Midbrain (tissue), 1 donor: ENCODE measurements around the gene PRM1.

Experiments used
- DNase-seq: peaks from one replicate; lab custom pipeline; 2025; lab: John Stamatoyannopoulos, UW

The PRM1 gene

DNA sequence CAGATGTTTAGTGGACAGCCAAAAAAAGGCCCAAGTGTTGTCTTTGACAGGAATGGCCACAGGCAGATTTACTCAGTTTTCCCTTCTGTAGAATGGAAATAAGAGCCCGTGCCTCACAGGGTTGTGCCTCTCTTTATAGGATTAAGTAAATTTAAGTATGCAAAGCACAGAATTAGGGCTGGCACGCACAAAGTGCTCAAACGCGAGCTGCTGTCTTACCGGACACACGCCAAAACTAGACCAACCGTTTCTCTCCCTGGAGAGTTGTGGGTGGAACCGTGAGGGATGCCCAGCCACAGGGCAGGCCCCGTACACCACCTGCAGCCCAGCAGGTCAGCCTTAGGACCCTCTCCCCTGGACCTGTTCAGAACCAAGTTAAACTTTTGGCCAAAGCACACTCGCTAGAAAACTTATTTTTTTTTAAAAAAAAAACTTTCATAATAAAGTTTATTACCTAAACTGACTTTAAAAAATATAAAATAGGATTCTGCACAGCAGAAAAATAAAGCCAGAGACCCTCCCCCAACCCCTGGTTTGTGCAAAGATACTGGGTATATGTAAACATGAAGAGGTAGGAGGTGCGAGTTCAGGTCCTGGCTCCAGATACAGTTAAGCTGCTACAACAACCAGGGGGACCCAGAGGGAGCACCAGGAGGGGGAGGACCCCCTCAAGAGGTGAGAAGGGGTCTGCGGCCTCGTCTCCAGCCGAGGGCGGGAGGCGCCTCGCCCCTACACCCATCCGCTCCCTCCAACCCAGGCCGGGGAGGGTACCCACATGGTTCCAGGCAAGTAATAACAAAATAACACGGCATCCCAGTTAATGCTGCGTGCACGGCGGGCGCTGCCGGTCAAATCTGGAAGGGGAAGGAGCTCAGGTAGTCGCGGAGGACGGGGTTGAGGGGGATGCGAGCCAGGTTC, 26.9 kb downstream of the PRM1 start:
- DNase-seq, result no peak

DNA sequence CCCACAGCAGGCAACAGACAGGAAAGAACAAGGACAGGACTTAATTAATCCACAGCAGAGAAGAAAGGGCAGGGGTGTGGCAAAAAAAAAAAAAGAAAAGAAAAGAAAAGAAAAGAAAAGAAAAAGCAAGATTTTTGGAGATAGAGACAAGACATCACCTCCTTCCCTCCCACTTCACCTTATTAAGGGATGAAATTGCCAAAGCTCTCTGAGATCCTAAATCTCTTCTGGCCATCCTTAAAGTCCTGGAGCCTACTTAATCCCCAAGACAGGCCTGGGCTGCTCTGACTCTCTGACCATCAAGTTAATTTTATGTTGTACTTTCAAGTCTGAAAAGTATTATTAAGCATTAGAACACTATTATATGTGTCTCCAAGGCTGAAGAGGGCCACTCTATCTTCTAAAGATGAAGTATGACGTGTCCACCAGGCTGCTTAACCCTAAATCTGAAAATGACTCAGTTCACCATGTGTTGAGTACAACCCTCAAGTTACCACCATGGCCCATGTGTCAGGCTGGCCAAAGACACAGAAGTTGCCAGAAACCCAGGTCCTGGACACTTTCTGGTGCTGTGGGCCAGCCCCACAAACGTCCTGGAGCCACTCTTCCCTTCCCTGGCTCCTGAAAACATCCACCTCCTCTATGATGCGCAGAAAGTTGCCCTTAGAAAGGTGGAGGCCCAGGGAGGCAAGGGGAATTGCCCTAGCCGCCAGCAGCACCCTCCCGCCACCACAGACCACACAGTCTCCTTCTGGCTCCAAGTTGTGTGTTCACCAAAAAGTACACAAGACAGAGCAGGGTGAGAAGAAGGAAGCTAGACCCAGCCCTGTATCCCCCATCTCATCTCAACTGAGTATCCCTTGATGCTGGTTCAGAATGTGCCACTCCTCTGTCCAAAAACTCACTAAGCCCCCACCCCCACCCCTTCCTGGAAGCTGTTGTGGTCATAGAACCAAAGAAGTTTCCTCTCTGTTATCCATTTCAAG, 27.8 kb downstream of the PRM1 start:
- no peak for DNase-seq

DNA sequence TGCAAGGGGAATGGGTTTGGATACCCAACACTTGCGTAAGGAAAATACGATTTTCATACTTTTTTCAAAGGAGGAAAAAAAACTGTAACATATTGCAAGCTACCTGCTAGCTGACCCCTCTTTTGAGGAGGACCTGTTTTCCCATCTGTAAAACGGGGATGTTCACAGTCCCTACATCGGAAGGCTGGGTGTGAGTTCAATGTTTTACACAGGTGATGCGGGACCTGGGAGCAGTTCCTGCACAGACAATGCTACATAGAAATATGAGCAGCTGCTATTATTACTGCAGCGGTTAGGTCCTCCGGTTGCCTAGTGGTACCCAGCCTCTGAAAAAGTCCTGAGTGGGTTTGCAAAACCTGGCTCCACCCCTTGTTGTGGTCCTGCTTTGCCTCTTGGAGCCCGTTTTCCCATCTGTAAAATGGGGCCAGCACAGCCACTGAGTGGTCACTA, 28.6 kb downstream of the PRM1 start:
- DNase-seq, result no peak

DNA sequence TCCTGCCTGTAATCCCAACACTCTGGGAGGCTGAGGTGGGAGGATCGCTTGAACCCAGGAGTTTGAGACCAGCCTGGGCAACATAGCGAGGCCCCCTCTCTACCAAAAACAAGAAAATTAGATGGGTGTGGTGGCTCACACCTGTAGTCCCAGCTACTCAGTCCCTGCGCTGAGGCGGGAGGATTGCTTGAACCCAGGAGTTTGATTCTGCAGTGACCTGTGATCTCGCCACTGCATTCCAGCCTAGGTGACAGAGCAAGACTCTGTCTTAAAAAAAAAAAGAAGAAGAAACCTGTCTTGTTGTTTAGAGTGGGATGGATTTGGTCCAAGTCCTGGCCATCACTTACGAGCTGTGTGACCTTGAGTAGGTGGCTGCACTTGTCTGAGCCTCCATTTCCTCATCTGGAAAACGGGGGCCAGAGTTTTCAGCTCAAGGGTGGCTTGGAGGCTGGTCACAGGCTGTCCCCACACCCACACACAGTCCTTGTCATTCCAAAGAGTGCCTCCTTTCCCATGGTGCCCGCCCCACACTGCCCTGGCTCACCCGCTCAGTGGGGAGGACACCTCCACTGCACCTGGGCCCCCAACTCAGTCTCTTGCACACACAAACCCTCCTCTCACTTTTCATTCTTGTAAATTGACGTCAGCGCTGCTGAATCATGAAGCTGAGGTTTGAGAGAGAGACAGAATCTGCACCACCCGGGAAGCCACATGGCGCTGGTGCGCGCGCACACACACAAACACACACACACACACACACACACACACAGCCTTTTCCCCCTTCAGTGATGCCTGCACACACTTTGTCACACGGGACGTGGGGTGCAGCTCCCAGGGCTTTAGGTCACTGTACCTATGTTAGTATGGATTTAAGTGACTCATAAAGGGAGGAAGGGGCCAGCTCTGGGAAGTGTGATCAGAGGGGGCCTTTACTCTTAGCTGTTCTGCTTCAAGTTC, 29.3 kb downstream of the PRM1 start:
- DNase-seq, result no peak

DNA sequence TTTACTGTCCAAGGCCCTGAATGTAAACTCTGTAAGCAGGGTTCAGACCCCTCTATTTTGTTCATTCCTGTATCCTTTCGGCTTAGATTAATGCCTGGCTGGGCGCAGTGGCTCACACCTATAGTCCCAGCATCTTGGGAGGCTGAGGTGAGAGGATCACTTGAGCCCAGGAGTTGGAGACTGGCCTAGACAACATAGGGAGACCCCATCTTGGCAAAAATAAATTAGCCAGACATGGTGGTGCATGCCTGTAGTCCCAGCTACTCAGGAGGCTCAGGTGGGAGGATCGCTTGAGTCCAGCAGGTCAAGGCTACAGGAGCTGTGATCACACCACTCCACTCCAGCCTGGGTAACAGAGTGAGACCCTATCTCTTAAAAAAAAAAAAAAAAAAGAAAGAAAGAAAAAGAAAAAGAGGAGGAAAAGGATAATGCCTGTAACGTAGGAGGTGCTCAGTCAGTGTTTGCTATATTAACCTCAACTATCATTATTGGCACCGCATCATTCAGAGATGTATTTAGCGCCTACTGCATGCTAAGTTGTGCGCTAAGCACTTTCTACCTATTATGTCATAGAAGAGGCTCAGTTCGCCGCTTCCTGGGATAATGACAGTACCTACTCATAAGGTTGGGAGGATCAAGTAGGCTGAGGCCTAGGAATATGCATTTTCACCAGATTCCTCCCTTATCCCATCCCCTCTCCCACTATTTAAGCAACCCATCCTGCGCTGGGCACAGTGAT, 30.2 kb downstream of the PRM1 start:
- DNase-seq, result no peak

DNA sequence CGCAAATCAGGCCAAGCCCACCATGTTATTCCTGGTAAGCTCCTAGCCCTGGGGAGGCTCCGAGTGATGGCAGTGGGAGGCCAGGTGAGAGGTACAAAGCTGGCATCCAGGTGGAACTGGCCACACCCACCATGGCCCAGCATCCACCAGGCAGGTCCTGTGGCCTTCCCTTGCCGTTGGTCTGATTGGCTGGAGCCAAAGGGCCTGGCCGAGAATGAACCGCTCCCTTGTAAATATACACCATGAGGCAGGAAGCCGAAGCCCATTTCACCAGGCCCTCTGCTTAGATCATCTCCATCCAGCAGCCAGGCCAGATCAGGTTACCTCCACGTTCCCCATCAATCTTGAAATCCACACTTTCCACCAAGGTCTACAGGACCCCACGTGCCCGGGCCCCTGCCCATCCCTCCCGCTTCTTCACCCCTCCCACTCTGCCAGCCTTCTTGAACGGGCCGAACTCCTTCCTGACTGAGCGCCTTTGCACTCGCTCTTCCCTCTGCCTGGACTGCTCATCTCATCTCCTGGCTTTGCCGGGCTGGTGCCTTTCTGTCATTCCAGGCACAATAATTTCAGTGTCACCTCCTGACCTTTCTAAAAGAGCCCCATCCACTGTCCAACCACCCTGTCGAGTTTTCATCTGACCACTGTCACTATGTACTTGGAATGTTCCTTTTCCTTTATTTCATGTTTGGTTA, 30.9 kb downstream of the PRM1 start:
- DNase-seq, result no peak

DNA sequence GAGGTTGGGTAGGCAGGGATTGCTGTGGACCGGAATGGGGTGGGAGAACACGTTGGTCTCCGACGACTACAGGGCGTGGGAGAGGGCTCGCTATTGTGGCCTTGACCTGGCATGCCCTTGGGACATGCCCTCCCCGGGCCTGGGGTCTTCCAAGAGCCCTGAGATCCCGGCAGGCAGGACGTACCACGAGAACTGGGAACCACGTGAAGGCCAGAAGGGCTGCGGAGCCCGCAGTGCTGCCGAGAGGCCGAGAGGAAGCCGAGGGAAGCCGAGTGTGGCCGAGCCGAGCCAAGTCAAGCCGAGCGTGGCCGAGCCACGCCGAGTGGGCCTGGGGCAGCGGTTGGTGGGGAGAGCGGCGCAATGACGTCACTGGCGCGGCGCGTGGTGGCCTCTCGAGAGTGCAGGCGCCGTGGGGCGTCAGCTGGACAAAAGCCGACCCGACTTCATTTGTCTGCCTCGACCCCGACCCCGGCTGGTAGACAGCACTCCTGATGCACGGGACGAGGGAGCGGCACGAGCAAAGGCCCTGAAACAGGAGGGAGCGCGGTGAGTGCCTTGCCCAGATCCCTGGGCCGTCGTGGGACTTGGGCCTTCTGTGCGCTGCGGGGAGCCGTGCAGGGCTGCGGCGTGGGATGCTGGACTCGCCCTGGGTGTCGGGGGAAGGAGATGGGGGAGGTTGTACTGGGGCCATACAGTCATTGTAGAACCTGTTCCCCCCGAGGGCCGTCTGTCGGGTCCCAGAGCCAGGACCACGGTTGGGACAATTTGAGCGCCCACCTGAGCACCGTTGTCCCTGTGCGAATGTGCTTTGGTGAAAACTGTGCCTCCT, 31.7 kb downstream of the PRM1 start:
- DNase-seq, result no peak

DNA sequence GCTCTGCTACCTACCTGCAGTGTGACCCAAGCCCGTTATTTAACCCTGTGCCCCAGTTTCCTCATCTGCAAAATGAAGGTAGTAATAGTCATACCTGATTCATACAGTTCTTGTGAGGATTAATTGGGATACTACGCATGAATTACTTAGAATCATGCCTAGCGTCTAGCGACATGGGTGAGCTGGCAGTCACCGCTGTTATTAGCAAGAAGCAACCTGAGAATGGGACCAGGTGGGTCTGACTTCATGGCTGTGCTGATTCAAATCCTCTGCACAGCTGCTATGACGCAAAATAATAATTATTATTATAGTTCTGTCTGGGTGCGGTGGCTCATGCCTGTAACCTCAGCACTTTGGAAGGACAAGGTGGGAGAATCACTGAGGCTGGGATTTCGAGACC, 33.0 kb downstream of the PRM1 start:
- no peak for DNase-seq

DNA sequence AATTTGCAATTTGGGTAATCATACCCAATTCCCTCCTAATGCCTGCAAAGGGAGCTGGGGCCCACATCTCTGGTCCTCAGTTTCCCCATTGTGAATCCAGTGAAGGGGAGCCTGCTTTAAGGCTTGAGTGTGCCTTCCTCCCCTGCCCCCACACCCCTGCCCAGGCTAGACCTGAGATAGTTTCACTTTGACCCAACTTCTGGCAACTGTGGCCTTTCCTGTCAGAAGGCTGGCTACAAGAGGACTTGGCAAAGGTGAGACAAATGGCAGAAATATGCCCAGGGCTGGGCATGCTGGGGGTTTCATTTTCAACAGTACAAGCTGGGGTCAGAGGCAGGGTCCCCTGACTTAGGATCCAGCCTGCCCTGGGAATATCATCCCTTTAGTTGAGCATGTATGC, 35.1 kb downstream of the PRM1 start:
- DNase-seq, result no peak

DNA sequence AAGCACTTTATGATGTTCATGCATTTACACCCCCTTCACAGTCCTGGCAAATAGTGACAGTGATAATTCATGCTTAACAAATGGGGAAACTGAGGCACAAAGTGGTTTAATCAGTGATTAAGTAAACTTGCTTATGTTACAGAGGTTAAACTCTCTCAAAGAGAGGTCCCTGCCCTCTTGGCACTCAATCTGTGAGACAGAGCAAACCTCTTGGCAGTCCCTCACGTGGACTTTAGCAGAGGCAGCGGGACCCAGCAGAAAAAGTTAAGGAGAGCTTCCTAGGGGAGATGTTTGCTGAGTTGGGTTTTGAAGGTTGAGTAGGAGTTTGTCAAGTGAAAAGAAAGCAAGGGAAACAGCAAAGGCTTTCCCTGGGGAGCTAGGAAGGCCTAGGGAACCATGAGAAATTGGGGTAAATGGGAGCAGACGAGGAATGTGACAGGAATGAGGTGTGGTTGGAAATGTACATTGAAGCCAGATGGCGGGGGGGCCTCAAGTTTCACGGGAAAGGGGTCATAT, 35.9 kb downstream of the PRM1 start:
- no peak for DNase-seq

DNA sequence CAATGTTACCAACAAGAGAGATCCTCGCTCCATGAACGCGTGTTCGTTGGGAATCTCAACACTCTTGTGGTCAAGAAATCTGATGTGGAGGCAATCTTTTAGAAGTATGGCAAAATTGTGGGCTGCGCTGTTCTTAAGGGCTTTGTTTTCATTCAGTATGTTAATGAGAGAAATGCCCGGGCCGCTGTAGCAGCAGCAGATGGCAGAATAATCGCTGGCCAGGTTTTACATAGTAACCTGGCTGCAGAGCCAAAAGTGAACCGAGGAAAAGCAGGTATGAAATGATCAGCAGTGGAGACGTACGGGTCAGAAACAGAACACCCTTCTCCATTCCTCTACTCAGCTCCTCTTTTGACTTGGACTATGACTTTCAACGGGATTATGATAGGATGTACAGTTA, 38.5 kb downstream of the PRM1 start:
- no peak for DNase-seq

DNA sequence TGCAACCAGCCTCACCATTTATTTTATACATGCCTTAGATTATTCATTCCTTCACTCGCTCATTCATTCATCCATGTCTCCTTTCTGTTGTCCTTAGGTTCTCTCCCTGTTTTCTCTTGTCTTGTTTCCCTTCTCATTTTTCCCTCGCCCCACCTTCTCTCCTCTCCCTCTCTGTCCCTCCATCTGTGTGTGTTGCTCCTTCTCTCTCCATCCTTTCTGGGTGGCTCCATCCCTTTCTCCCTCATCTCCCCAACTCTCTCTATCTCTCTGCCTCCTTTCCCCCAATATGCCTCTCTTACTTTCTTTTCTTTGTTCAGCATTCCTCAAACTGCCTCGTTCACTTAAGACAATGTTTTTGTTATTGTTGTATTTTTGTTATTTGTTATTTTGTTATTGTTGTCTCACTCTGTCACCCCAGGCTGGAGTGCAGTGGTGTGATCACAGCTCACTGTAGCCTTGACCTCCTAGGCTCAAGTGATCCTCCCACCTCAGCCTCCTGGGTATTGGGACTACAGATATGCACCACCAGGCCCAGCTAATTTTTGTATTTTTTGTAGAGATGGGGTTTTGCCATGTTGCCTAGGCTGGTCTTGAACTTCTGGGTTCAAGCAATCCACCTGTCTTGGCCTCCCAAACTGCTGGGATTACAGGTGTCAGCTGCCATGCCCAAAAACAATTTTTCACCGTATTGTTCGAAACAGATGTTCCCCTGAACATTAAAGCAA, 39.5 kb downstream of the PRM1 start:
- no peak for DNase-seq

DNA sequence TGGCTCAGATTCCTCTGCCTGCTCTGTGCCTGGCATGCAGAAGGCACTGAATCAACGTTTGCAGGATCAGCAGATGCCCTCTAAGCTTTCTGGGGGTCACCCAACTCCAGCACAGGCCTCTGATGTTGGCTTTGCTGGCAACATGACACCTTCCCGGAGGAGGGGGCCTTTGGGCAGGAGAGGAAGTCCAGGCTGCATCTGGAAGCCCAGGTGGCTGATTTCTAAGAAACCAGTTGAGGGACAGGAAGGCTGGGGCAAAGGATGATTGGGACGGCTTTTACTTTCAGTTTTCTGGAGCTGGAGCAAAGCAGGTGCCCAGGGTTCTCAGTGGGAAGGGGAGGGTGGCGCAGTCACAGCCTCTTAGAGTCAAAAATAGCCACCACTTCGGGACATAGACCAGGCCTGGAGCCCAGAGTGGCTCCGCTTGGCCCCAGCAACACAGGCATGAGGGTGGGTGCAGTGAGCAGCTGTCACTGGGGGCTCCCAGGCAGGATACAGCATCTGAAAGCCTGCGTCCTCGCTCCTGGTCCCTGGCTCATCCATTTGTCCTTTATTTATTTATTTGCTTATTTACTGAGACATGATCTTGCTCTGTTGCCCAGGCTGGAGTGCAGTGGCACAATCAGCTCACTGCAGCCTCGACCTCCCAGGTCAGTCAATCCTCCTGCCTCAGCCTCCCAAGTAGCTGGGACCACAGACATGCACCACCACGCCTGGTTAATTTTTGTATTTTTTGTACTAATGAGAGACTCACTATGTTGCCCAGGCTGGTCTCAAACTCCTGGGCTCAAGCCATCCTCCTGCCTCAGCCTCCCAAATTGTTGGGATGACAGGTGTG, 40.3 kb downstream of the PRM1 start:
- no peak for DNase-seq

DNA sequence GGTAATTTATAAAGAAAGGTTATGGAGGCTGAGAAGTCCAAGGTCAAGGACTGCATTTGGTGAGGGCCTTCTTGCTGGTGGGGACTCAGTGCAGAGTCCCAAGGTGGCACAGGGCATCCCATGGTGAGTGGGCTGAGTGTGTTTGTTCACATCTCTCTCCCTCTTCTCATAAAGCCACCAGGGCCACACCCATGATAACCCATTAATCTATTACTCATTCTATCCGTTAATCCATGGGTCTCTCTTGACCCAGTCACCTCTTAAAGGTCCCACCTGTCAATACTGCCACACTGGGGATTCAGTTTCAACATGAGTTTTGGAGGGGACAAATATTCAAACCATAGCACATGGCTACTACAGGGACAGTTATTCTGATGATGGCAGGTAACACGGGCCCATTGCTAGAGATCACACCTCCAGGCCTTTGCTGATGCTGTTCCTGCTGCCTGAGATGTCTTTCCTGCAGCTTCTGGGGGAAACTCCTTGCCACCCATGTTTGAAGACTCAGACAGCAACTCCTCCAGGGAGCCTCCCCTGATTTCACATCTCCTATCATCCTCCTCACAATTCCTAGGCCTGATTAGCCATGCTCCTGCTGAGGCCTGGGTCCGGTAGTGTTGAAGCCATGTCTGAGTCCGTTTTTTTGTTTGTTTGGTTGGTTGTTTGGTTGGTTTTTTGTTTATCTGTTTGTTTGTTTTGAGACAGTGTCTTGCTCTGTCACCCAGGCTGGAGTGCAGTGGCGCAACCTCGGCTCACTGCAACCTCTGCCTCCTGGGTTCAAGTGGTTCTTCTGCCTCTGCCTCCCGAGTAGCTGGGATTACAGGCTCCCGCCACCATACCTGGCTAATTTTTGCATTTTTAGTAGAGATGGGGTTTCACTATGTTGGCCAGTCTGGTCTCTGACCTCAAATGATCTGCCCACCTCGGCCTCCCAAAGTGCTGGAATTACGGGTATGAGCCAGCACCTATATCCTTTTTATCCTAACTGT, 41.2 kb downstream of the PRM1 start:
- no peak for DNase-seq

DNA sequence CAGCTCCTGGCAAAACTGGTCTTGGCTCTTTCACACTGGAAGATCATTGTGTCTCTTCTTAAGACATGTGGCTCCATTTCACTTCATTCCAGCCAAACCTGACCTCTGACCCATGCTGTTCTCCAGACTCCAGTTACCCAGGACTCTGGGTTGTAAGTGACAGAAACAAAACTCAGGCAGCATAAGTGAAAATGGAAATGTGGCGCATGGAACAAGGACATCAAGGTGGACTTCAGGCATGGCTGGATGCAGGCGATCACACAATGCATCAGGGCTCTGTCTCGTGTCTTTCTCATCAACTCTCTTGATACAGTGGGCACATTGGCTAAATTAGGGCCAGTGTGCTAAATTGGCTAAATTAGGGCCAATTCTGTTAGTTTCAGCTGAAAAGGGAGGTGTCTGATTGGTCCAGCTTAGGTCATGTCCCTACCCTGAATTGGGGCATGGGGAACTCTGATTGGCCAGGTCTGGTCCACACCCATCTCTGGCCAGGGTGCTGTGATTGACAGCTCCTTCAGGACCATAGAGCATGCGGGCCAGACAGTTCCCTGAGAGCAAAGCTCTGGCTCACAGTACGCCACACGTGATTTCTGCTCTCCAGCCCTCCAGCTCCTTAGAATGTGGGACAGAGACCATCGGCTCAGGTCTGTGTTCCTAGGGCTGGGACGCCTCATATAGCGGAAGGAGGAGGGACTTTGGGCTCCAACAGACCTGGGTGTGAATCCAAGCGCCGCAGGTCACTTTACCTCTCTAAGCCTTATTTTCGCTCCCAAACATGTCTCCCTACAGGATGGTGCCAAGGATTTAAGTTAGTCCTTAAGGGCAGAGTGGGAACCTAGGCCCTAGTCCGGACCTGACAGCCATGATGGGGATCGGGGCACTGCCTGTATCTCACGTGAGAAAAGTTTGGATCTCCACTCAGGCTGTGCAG, 42.6 kb downstream of the PRM1 start:
- DNase-seq, result no peak
